K562 (cell line): Measurements from ENCODE around the gene ETV3L. TPM values are rescaled to one million over a fixed set of nuclear protein-coding genes. Genes with fewer than 3 reads are reported as not detected.

ENCODE experiments used
- ATAC-seq: fragments of 200-7000 bp; cut with Tn5 transposase; 3 replicates; pipeline ENCODE4 v1.9.1; 2020; ENCODE audit warnings: moderate library complexity
- BruUV-seq: library from RNA; stranded (reverse); fragments of 400-500 nt; replicated peaks from 2 replicates; lab custom pipeline; 2021; lab: Mats Ljungman, UMichigan
- CTCF ChIA-PET: fragments of 300-600 bp; formaldehyde crosslinking; extraction: SDS; loops from one replicate; lab custom pipeline; 2021; ENCODE audit warnings: low intra/inter-chr PET ratio; lab: Yijun Ruan, JAX
- POLR2A ChIA-PET: fragments of 300-600, 350-650 bp; sonication (Branson Sonifier 250); formaldehyde crosslinking; extraction: SDS; loops from one replicate; lab custom pipeline; 2021; ENCODE audit warnings: antibody characterized with exemption, inconsistent platforms; lab: Yijun Ruan, JAX
- DNase-seq, 4 experiments: peaks; one replicate each; pipeline versions ENCODE4 v3.0.0 to v3.0.0-alpha.2; 2011 to 2018; ENCODE audit warnings: low spot score in 3 of 4, mixed read lengths in 3 of 4; ENCODE audit errors: extremely low read depth in 1 of 4
- FAIRE-seq: peaks from 2 replicates; lab custom pipeline; 2011; peaks lifted over from hg19 to GRCh38; lab: Jason Lieb, UNC
- H2AFZ ChIP-seq: 2 replicates; pipeline ENCODE4 v1.6.0; 2011; ENCODE audit warnings: low read depth, low read length, control low read depth, inconsistent platforms
- H3K27ac ChIP-seq: fragments of 200-600 bp; 3 replicates; pipeline ENCODE4 v1.8.0; 2011; ENCODE audit warnings: low read depth, mild to moderate bottlenecking, control low read depth, inconsistent platforms, low read length, moderate library complexity, mixed read lengths; ENCODE audit errors: extremely low read depth
- H3K27me3 ChIP-seq, 2 experiments: fragments of 300-600 bp in 1 of 2; 2 replicates in 1 of 2; 3 replicates in 1 of 2; pipeline versions ENCODE4 v1.6.0 to v1.8.0; 2011; ENCODE audit warnings: inconsistent platforms in 2 of 2, low read length in 2 of 2, mild to moderate bottlenecking in 1 of 2, mixed read lengths in 1 of 2, moderate library complexity in 1 of 2; ENCODE audit not compliant: control insufficient read depth in 2 of 2, insufficient read depth in 2 of 2
- H3K36me3 ChIP-seq: fragments of 300-600 bp; 3 replicates; pipeline ENCODE4 v1.8.0; 2011; ENCODE audit warnings: mild to moderate bottlenecking, low read length, inconsistent platforms; ENCODE audit not compliant: control insufficient read depth, insufficient read depth
- H3K4me1 ChIP-seq, 2 experiments: fragments of 200-600 bp in 1 of 2; replicated peaks in 1 of 2; 2 replicates in 1 of 2; 3 replicates in 1 of 2; pipeline versions ENCODE4 v1.5.1 to v1.8.0; 2011; ENCODE audit warnings: inconsistent platforms in 2 of 2, low read length in 2 of 2, mild to moderate bottlenecking in 1 of 2, mixed read lengths in 1 of 2, moderate library complexity in 1 of 2; ENCODE audit not compliant: control insufficient read depth in 2 of 2, insufficient read depth in 2 of 2
- H3K4me2 ChIP-seq: 2 replicates; pipeline ENCODE4 v1.6.1; 2011; ENCODE audit warnings: low read length, control low read depth, inconsistent platforms, mixed read lengths; ENCODE audit not compliant: insufficient read depth
- H3K4me3 ChIP-seq: fragments of 200-600 bp; sonication (generic), shearing (Covaris generic); 2 replicates; pipeline ENCODE4 v1.5.1; 2016; ENCODE audit warnings: control low read depth, inconsistent platforms
- H3K79me2 ChIP-seq: fragments of 200-600 bp; 3 replicates; pipeline ENCODE4 v1.8.0; 2011; ENCODE audit warnings: low read length, inconsistent platforms; ENCODE audit not compliant: control insufficient read depth, insufficient read depth
- H3K9ac ChIP-seq, 2 experiments: 2 replicates each; pipeline versions ENCODE4 v1.6.0 to v1.6.1; 2011; ENCODE audit warnings: low read depth in 2 of 2, low read length in 2 of 2, control low read depth in 1 of 2, inconsistent platforms in 1 of 2, mild to moderate bottlenecking in 1 of 2, mixed read lengths in 1 of 2; ENCODE audit not compliant: insufficient read depth in 1 of 2
- H3K9me1 ChIP-seq: one replicate; pipeline ENCODE4 v1.6.0; 2011; ENCODE audit warnings: inconsistent platforms, mild to moderate bottlenecking, low read length, moderate library complexity; ENCODE audit not compliant: control insufficient read depth, insufficient read depth
- H3K9me3 ChIP-seq: replicated peaks from 2 replicates; pipeline ENCODE4 v1.5.1; 2011; ENCODE audit warnings: low read depth, low read length, inconsistent platforms; ENCODE audit not compliant: control insufficient read depth, insufficient read depth
- H4K20me1 ChIP-seq: replicated peaks from 2 replicates; pipeline ENCODE4 v1.6.1; 2011; ENCODE audit warnings: low read length, inconsistent platforms, mixed read lengths; ENCODE audit not compliant: control insufficient read depth, insufficient read depth
- ESRRA ChIP-seq: fragments of 450-650 bp; IDR thresholded peaks from 2 replicates; pipeline ENCODE4 v1.6.1; 2014; ENCODE audit warnings: low read depth, mild to moderate bottlenecking, moderate library complexity, borderline replicate concordance
- FOXM1 ChIP-seq, 2 experiments: fragments of 450-650 bp in 1 of 2; sonication (generic) in 1 of 2; formaldehyde crosslinking in 1 of 2; IDR thresholded peaks; 2 replicates each; pipeline versions ENCODE4 v1.6.1 to v1.9.0; 2017 to 2022; ENCODE audit warnings: low read depth in 2 of 2, mild to moderate bottlenecking in 2 of 2, missing genetic modification reagents in 1 of 2, moderate library complexity in 1 of 2
- ILK ChIP-seq: fragments of 450-650 bp; IDR thresholded peaks from 2 replicates; pipeline ENCODE4 v1.6.1; 2016; ENCODE audit warnings: missing genetic modification characterization, low read depth, mild to moderate bottlenecking, missing compliant biosample characterization, moderate library complexity, borderline replicate concordance
- JUND ChIP-seq, 2 experiments: IDR thresholded peaks; 2 replicates in 1 of 2; 3 replicates in 1 of 2; pipeline ENCODE4 v1.6.1; 2011; ENCODE audit warnings: borderline replicate concordance in 2 of 2, low read depth in 2 of 2, low read length in 2 of 2, improper control_type of control experiment in 1 of 2, missing biosample characterization in 1 of 2, missing genetic modification characterization in 1 of 2, missing genetic modification reagents in 1 of 2
- MTA3 ChIP-seq: fragments of 450-650 bp; formaldehyde crosslinking; IDR thresholded peaks from 2 replicates; pipeline ENCODE4 v1.6.1; 2017; ENCODE audit warnings: mild to moderate bottlenecking, borderline replicate concordance
- NUFIP1 ChIP-seq: fragments of 450-650 bp; IDR thresholded peaks from 2 replicates; pipeline ENCODE4 v1.6.1; 2018; ENCODE audit not compliant: partially characterized antibody
- PCBP2 ChIP-seq: fragments of 200-400 bp; formaldehyde crosslinking; IDR thresholded peaks from 2 replicates; pipeline ENCODE4 v1.6.1; 2018; ENCODE audit warnings: low read length, low read depth, mild to moderate bottlenecking, moderate library complexity; ENCODE audit not compliant: poor library complexity, severe bottlenecking
- PURB ChIP-seq: sonication (generic); formaldehyde crosslinking; IDR thresholded peaks from 2 replicates; pipeline ENCODE4 v1.9.0; 2021; ENCODE audit warnings: low read depth, mild to moderate bottlenecking, missing genetic modification reagents
- RHOXF2B ChIP-seq: fragments of 250-450 bp; sonication (Bioruptor Pico); conservative IDR thresholded peaks from 2 replicates; pipeline ENCODE4 v1.5.1; 2021
- RNF2 ChIP-seq: sonication (generic); IDR thresholded peaks from 2 replicates; pipeline ENCODE4 v1.6.1; 2016
- SMARCA4 ChIP-seq: fragments of 450-650 bp; IDR thresholded peaks from 2 replicates; pipeline ENCODE4 v1.6.1; 2016
- TCF7 ChIP-seq: sonication (generic); IDR thresholded peaks from 2 replicates; pipeline ENCODE4 v1.6.1; 2016; ENCODE audit warnings: antibody characterized with exemption, borderline replicate concordance
- TEAD4 ChIP-seq, 2 experiments: sonication (generic) in 1 of 2; formaldehyde crosslinking in 1 of 2; IDR thresholded peaks; 2 replicates each; pipeline versions ENCODE4 v1.6.1 to v1.8.0; 2012 to 2022; ENCODE audit warnings: borderline replicate concordance in 1 of 2, inconsistent platforms in 1 of 2, low read length in 1 of 2, mild to moderate bottlenecking in 1 of 2, missing genetic modification reagents in 1 of 2
- XRCC5 ChIP-seq: fragments of 200-400 bp; formaldehyde crosslinking; IDR thresholded peaks from 2 replicates; pipeline ENCODE4 v1.6.1; 2017; ENCODE audit warnings: low read depth, mild to moderate bottlenecking, low read length
- ZBTB8A ChIP-seq: fragments of 450-650 bp; IDR thresholded peaks from 2 replicates; pipeline ENCODE4 v1.6.1; 2018; ENCODE audit warnings: mild to moderate bottlenecking, moderate library complexity; ENCODE audit not compliant: partially characterized antibody
- ZNF274 ChIP-seq: IDR thresholded peaks from 2 replicates; pipeline ENCODE4 v1.6.1; 2011; ENCODE audit warnings: low read depth, mild to moderate bottlenecking, low read length, moderate library complexity, borderline replicate concordance
- ZNF507 ChIP-seq: conservative IDR thresholded peaks from 2 replicates; pipeline ENCODE4 v1.6.1; 2017; ENCODE audit warnings: missing genetic modification characterization, missing compliant biosample characterization
- ZNF561 ChIP-seq: fragments of 450-650 bp; formaldehyde crosslinking; conservative IDR thresholded peaks from 2 replicates; pipeline ENCODE4 v1.4.0; 2020; ENCODE audit warnings: mild to moderate bottlenecking, moderate library complexity
- WGBS: fragments of 100-300 bp; shearing (Covaris generic); methylation state at CpG from one replicate; pipeline ENCODE4 v1.1.6; 2016; ENCODE audit warnings: low coverage, mixed read lengths; ENCODE audit not compliant: insufficient coverage; ENCODE audit errors: missing lambda C conversion rate; 5-methylcytosine and 5-hydroxymethylcytosine counted together
- in situ Hi-C: fragments of 300-500 bp; cut with MboI; formaldehyde crosslinking; loops from 4 replicates; pipeline ENCODE4 v1.15.0; 2018; ENCODE audit warnings: inconsistent platforms, mixed read lengths
- intact Hi-C: fragments of 100-400 bp; cut with micrococcal nuclease; formaldehyde crosslinking; loops from 2 replicates; pipeline ENCODE4 v1.14.2; 2022
- polyA plus RNA-seq, 8 experiments: library from polyadenylated mRNA; depleted of rRNA in 4 of 8; stranded (reverse) in 5 of 8; unstranded in 3 of 8; fragments of >200 nt; fragmentation: Nextera tagmentation in 2 of 8; fragmentation: Illumina TruSeq in 1 of 8; extraction: Ambion mirVana in 2 of 8; extraction: Trizol in 1 of 8; gene quantifications; 2 replicates each; pipeline versions ENCODE4 v1.2.1 to v1.2.3, GENCODE V29; 2011 to 2014; ENCODE audit warnings: inconsistent platforms in 1 of 8, missing spikeins in 1 of 8
- total RNA-seq, 7 experiments: library from RNA; depleted of rRNA in 6 of 7; stranded (reverse); fragments of >200 nt in 6 of 7; fragmentation: Illumina TruSeq in 2 of 7; extraction: Trizol in 2 of 7; gene quantifications; 2 replicates each; pipeline versions ENCODE4 v1.2.1 to v1.2.3, GENCODE V29; 2011 to 2021; ENCODE audit warnings: low replicate concordance in 1 of 7
- TF ChIP-seq, protein P1 (sequence below): fragments of 250-450 bp; sonication (Bioruptor Pico); IDR thresholded peaks from 2 replicates; pipeline ENCODE4 v1.5.0; 2021

ETV3L gene
- total and polyA plus RNA-seq, 9 of the 15 experiments (the other 6 are each of a cell fraction or from before 2014, with no cell fraction given): not detected

DNA sequence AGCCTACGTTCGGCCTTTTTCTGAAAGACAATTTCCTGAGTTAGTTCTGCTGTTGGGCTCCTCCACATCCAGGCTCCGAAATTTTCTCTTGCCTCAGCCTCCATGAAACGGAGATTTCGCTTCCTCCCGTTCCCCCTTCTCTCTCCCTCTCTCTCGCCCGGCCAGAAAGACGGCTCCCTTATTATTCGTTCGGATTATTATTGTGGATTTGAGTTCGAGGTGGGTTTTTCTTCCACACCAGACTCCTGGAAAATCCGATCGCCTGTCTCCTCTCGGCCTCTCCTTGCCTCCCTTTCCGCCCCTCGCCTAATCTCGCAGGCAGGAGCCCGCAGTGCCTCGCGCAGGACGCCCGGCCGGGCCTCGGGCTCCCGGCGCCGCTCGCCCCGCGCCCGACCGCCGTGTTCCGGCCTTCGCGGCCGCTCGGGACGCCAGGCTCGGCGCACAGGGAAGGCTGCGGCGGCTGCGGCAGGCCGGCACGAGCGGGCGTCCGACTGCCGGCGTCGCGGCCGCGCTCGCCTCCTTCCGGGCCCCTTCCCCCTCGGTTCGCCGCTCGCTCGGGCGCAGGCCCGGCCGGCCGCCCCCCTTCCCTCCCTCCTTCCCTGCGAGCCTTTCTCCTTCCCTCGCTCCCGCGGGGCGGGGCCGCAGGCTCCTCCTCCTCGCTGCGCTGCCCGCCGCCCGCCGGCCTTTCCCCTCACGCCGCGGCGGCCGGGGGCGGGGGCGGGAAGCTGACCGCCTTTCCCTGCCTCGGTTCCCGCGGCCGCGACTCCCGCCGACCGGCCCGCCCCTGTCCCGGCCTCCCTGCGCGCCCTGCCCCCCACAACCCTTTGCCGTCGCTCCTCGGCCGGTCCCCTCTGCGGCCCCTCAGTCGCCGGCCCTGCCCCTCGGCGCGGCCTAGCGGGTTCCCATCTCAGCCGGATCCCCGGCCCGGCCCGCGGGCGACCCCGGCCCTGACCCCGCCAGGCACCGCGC lies 54.1 kb downstream of the ETV3L start, which contains the start of gene ARHGEF11:
ARHGEF11 (minus strand) TSS at position 493 of the 969 bp plus-strand sequence. CDS start 1,412 bp downstream, outside the sequence.
- DNase-seq: peak; percentile 91 to 95 (median 93)
- CTCF ChIA-PET: interaction anchor here (0.6 kb wide), 1 partner anchor 127 kb away, joined by 4 read pairs; no protein-coding TSS in a partner anchor
- H3K4me3 ChIP-seq: peak within 1 kb of the TSS; percentile 49
- peak within 1 kb of the TSS; percentile 61 for H2AFZ ChIP-seq
- H3K36me3 ChIP-seq: no peaks in the 10 kb centered on the region; the same call in 2 of the 3 replicates
- H3K79me2 ChIP-seq: peaks cover 47% of the 10 kb centered on the region
- H3K27ac ChIP-seq: peak within 1 kb of the TSS; percentile 61
- H3K4me2 ChIP-seq: peak within 1 kb of the TSS; percentile 73
- no TSS peak for BruUV-seq
- WGBS: under 1% methylated on average over 62 of the region's 120 CpGs
- H3K27me3 ChIP-seq: no peaks in the 10 kb centered on the region
- intact Hi-C loops: loop anchor here (1.0 to 2.0 kb wide), 2 partner anchors 49 to 86 kb away; no protein-coding TSS in a partner anchor
- H4K20me1 ChIP-seq: 0 out of 2 replicates have a peak, but pooled peaks cover 4% of the 10 kb centered on the region
- H3K9me1 ChIP-seq: no peaks in the 10 kb centered on the region
- H3K4me1 ChIP-seq: peaks cover 24 to 36% of the 10 kb centered on the region in 2 experiments
- peak within 1 kb of the TSS; percentile 68 to 95 for H3K9ac ChIP-seq
- no peaks in the 10 kb centered on the region for H3K9me3 ChIP-seq
- POLR2A ChIA-PET: interaction anchor here (0.7 to 1.0 kb wide), 3 partner anchors 11 to 114 kb away, joined by 3 to 4 read pairs (median 3); no protein-coding TSS in a partner anchor
- ATAC-seq: peak; percentile 96
- in situ Hi-C loops: no loop called here
- FAIRE-seq: peak; percentile 19
- TF ChIP-seq ESRRA (peak; percentile 54; the same call in 1 of the 2 replicates), XRCC5 (no peak), SMARCA4 (0 out of 2 replicates have a peak, but pooled peaks have one; percentile 29), PURB (CRISPR knock-in tag) (no peak), MTA3 (no peak), ZNF274 (no peak), JUND (IDR thresholded peaks at IDR 0.05; ENCODE audit: borderline replicate concordance, low read depth, low read length) (no peak; the same call in 1 of the 2 replicates), JUND (tag; IDR thresholded peaks at IDR 0.05; ENCODE audit: borderline replicate concordance, low read depth, low read length) (no peak; the same call in 2 of the 3 replicates), PCBP2 (no peak), ZNF561 (no peak), ZBTB8A (no peak), FOXM1 (IDR thresholded peaks at IDR 0.05; ENCODE audit: low read depth) (no peak), FOXM1 (CRISPR knock-in tag; IDR thresholded peaks at IDR 0.05; ENCODE audit: low read depth) (no peak), RNF2 (no peak; the same call in 1 of the 2 replicates), ILK (tag) (no peak), ZNF507 (tag) (no peak), TEAD4 (IDR thresholded peaks at IDR 0.05; ENCODE audit: low read length) (no peak), TEAD4 (CRISPR knock-in tag; IDR thresholded peaks at IDR 0.05; ENCODE audit: borderline replicate concordance) (no peak), RHOXF2B (no peak), NUFIP1 (no peak), TCF7 (no peak)
- TF ChIP-seq, protein P1, sequence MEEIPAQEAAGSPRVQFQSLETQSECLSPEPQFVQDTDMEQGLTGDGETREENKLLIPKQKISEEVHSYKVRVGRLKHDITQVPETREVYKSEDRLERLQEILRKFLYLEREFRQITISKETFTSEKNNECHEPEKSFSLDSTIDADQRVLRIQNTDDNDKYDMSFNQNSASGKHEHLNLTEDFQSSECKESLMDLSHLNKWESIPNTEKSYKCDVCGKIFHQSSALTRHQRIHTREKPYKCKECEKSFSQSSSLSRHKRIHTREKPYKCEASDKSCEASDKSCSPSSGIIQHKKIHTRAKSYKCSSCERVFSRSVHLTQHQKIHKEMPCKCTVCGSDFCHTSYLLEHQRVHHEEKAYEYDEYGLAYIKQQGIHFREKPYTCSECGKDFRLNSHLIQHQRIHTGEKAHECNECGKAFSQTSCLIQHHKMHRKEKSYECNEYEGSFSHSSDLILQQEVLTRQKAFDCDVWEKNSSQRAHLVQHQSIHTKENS: no peak
